ENCODE measurements around the gene ANXA7.

Gene ANXA7

DNA sequence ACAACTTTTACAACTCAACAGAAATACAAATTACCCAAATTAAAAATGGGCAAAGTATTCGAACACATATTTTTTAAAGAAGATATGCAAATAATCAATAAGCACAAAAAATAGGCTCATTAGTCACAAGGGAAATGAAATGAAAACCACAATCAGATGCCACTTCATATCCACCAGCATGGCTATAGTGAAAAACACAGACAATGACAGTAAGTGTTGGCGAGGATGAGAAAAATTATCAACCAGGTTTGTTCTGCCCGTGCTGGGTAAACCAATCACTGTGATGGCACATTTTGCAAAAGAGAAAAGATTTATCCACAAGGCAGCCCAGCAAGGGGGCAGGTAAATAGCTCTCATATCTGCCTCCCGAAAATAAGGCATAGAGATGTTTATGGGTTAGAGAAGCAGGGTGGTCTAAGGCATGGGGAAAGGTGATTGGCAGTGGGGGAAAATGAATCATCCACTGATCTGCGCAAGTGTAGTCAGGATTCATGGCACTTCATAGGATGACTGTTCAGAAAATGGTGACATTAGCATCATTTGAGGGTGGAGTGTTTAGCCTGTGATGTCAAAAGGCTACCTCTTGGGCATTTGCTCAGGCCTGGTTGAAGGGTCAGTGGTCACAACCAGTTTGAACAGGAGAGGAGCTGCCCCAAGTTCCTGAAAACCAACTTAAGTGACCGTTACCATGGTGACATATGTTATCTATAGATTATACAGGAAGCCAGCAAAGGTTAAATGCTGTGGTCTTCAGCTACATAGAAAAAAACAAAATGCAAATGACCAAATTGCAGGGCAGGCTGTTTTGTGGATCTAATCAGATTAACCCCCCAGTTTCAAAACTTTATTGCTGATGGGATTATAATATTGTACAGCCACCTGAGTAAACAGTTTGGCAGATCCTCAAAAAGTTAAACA is 47.2 kb downstream of the ANXA7 start:
- no peaks in the 10 kb centered on the region for H3K9me2 ChIP-seq (replicated peaks; ENCODE audit: low read depth, low read length)
- H3F3A ChIP-seq (ENCODE audit: low read depth), result no peaks in the 10 kb centered on the region
- no peak for TF ChIP-seq EZH2phosphoT487 (IDR thresholded peaks at IDR 0.05; ENCODE audit: borderline replicate concordance)
- TF ChIP-seq, protein P1, sequence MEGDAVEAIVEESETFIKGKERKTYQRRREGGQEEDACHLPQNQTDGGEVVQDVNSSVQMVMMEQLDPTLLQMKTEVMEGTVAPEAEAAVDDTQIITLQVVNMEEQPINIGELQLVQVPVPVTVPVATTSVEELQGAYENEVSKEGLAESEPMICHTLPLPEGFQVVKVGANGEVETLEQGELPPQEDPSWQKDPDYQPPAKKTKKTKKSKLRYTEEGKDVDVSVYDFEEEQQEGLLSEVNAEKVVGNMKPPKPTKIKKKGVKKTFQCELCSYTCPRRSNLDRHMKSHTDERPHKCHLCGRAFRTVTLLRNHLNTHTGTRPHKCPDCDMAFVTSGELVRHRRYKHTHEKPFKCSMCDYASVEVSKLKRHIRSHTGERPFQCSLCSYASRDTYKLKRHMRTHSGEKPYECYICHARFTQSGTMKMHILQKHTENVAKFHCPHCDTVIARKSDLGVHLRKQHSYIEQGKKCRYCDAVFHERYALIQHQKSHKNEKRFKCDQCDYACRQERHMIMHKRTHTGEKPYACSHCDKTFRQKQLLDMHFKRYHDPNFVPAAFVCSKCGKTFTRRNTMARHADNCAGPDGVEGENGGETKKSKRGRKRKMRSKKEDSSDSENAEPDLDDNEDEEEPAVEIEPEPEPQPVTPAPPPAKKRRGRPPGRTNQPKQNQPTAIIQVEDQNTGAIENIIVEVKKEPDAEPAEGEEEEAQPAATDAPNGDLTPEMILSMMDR (conservative IDR thresholded peaks at IDR 0.05; ENCODE audit: low read length), result no peak
- no peak overlapping the region for H3K9ac ChIP-seq (ENCODE audit: low read depth, low read length, poor library complexity, severe bottlenecking)
- H2AFZ ChIP-seq (ENCODE audit: low read length), result no peak overlapping the region
- H3K36me3 ChIP-seq (ENCODE audit: insufficient read depth, low read length), result no peaks in the 10 kb centered on the region
- H3K4me2 ChIP-seq (ENCODE audit: low read depth, low read length, poor library complexity, severe bottlenecking), result no peak overlapping the region
- no peaks in the 10 kb centered on the region for H3K4me1 ChIP-seq (ENCODE audit: insufficient read depth, low read length, poor library complexity, severe bottlenecking)
- no peaks in the 10 kb centered on the region for H4K20me1 ChIP-seq (ENCODE audit: insufficient read depth, low read length, poor library complexity, severe bottlenecking)
- H3K4me3 ChIP-seq (ENCODE audit: low read length, poor library complexity, severe bottlenecking), result no peak overlapping the region
- H3K9me3 ChIP-seq (ENCODE audit: insufficient read depth, low read depth, low read length), result no peaks in the 10 kb centered on the region
- no peaks in the 10 kb centered on the region for H3K79me2 ChIP-seq (ENCODE audit: insufficient read depth, low read length)
- H3K27me3 ChIP-seq (ENCODE audit: insufficient read depth, low read length, poor library complexity, severe bottlenecking), result no peaks in the 10 kb centered on the region

DNA sequence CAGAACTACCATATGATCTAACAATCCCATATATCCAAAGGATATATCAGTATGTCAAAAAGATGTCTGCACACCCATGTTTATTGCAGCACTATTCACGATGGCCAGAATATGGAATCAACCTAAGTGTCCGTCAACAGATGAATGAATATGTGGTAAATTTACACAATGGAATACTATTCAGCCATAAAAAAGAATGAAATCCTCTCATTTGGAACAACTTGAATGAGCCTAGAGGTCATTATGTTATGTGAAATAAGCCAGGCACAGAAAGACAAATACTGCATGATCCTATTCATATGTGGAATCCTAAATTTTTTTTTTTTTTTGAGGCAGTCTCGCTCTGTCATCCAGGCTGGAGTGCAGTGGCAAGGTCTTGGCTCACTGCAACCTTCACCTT is 48.9 kb downstream of the ANXA7 start:
- Histone ChIP-seq H3K9me3 (ENCODE audit: insufficient read depth, low read depth, low read length) (no peaks in the 10 kb centered on the region), H3K4me3 (ENCODE audit: low read length, poor library complexity, severe bottlenecking) (no peak overlapping the region)

DNA sequence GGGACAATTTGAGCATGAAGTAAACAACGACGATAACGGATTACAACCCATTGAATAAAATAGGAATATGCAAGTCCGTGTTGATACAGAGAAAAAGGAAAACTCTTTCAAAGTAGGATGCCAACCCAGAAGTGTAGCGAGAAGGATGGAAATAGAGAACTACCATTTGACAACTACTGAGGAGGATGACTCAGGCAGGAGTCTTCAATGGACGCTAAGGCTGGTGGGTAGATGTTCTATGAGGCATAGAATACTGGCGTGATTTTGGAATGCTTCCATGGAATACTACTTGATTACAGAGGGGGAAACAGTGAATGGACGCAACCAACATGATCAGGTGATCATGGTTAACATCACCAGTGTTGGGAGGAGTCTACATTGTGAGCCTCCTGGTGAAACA is 54.4 kb downstream of the ANXA7 start:
- Histone ChIP-seq H3K4me3 (ENCODE audit: low read length, poor library complexity, severe bottlenecking) (no peak overlapping the region), H3K79me2 (ENCODE audit: insufficient read depth, low read length) (no peaks in the 10 kb centered on the region), H3K4me2 (ENCODE audit: low read depth, low read length, poor library complexity, severe bottlenecking) (no peak overlapping the region), H3K36me3 (ENCODE audit: insufficient read depth, low read length) (no peaks in the 10 kb centered on the region), H2AFZ (ENCODE audit: low read length) (no peak overlapping the region), H3K4me1 (ENCODE audit: insufficient read depth, low read length, poor library complexity, severe bottlenecking) (no peaks in the 10 kb centered on the region), H4K20me1 (ENCODE audit: insufficient read depth, low read length, poor library complexity, severe bottlenecking) (no peaks in the 10 kb centered on the region), H3F3A (ENCODE audit: low read depth) (no peaks in the 10 kb centered on the region), H3K9me2 (replicated peaks; ENCODE audit: low read depth, low read length) (no peaks in the 10 kb centered on the region), H3K9ac (ENCODE audit: low read depth, low read length, poor library complexity, severe bottlenecking) (no peak overlapping the region), H3K9me3 (ENCODE audit: insufficient read depth, low read depth, low read length) (no peaks in the 10 kb centered on the region), H3K27me3 (ENCODE audit: insufficient read depth, low read length, poor library complexity, severe bottlenecking) (no peaks in the 10 kb centered on the region)
- TF ChIP-seq EZH2phosphoT487 (IDR thresholded peaks at IDR 0.05; ENCODE audit: borderline replicate concordance), result no peak

More for the DNA sequence above, 48.9 kb downstream of the ANXA7 start:
- Histone ChIP-seq H3K36me3 (ENCODE audit: insufficient read depth, low read length) (no peaks in the 10 kb centered on the region), H2AFZ (ENCODE audit: low read length) (no peak overlapping the region), H3K27me3 (ENCODE audit: insufficient read depth, low read length, poor library complexity, severe bottlenecking) (no peaks in the 10 kb centered on the region), H3K79me2 (ENCODE audit: insufficient read depth, low read length) (no peaks in the 10 kb centered on the region), H3K4me1 (ENCODE audit: insufficient read depth, low read length, poor library complexity, severe bottlenecking) (no peaks in the 10 kb centered on the region), H3K9me2 (replicated peaks; ENCODE audit: low read depth, low read length) (no peaks in the 10 kb centered on the region), H3K4me2 (ENCODE audit: low read depth, low read length, poor library complexity, severe bottlenecking) (no peak overlapping the region), H4K20me1 (ENCODE audit: insufficient read depth, low read length, poor library complexity, severe bottlenecking) (no peaks in the 10 kb centered on the region), H3K9ac (ENCODE audit: low read depth, low read length, poor library complexity, severe bottlenecking) (no peak overlapping the region), H3F3A (ENCODE audit: low read depth) (no peaks in the 10 kb centered on the region)
- no peak for TF ChIP-seq EZH2phosphoT487 (IDR thresholded peaks at IDR 0.05; ENCODE audit: borderline replicate concordance)
- TF ChIP-seq, protein P1 (conservative IDR thresholded peaks at IDR 0.05; ENCODE audit: low read length), result no peak

All from Loucy (cell line).